ENCODE results near the gene CNDP2.

- no peak for TF ChIP-seq CTCF (IDR thresholded peaks at IDR 0.05)
- TF ChIP-seq POLR2A (IDR thresholded peaks at IDR 0.05) = peak; percentile 78
Observed at GRCh38 chr18:74499633-74500032, 3.5 kb downstream of the CNDP2 start.
